MM.1S (cell line): ENCODE measurements around the gene TTC28.

ENCODE experiments used
- DNase-seq: peaks from one replicate; pipeline ENCODE4 v3.0.0-alpha.2; 2015
- H2AFZ ChIP-seq: fragments of 300-600 bp; sonication (generic); 2 replicates; pipeline ENCODE4 v1.6.0; 2016; ENCODE audit warnings: antibody characterized with exemption, low read length
- H3F3A ChIP-seq: fragments of 300-600 bp; sonication (generic); 2 replicates; pipeline ENCODE4 v1.6.1; 2016; ENCODE audit warnings: mild to moderate bottlenecking, antibody characterized with exemption, low read length, moderate library complexity, mixed read lengths; ENCODE audit not compliant: insufficient read depth
- H3K27ac ChIP-seq: fragments of 300-600 bp; sonication (generic); 2 replicates; pipeline ENCODE4 v1.5.1; 2016; ENCODE audit warnings: mild to moderate bottlenecking, low read length
- H3K27me3 ChIP-seq: fragments of 300-600 bp; sonication (generic); replicated peaks from 2 replicates; pipeline ENCODE4 v1.6.0; 2016; ENCODE audit warnings: low read length; ENCODE audit not compliant: insufficient read depth
- H3K36me3 ChIP-seq: fragments of 300-600 bp; sonication (generic); replicated peaks from 2 replicates; pipeline ENCODE4 v1.6.1; 2016; ENCODE audit warnings: mild to moderate bottlenecking, low read length, mixed read lengths; ENCODE audit not compliant: insufficient read depth
- H3K4me1 ChIP-seq: fragments of 300-600 bp; sonication (generic); 2 replicates; pipeline ENCODE4 v1.6.1; 2016; ENCODE audit warnings: low read length, mixed read lengths
- H3K4me2 ChIP-seq: fragments of 300-600 bp; sonication (generic); 2 replicates; pipeline ENCODE4 v1.6.0; 2016; ENCODE audit warnings: low read depth, low read length
- H3K4me3 ChIP-seq: fragments of 300-600 bp; sonication (generic); 2 replicates; pipeline ENCODE4 v1.5.1; 2016; ENCODE audit warnings: low read length, mixed read lengths
- H3K79me2 ChIP-seq: fragments of 300-600 bp; sonication (generic); 2 replicates; pipeline ENCODE4 v1.6.1; 2016; ENCODE audit warnings: mixed run types, low read length, mixed read lengths
- H3K9ac ChIP-seq: fragments of 300-600 bp; sonication (generic); 2 replicates; pipeline ENCODE4 v1.6.1; 2016; ENCODE audit warnings: low read length, mixed read lengths
- H3K9me2 ChIP-seq: fragments of 300-600 bp; sonication (generic); replicated peaks from 2 replicates; pipeline ENCODE4 v1.6.1; 2016; ENCODE audit warnings: mild to moderate bottlenecking, low read length, mixed read lengths; ENCODE audit not compliant: insufficient read depth
- H3K9me3 ChIP-seq: fragments of 300-600 bp; sonication (generic); replicated peaks from 2 replicates; pipeline ENCODE4 v1.6.1; 2016; ENCODE audit warnings: mild to moderate bottlenecking, low read length, mixed read lengths; ENCODE audit not compliant: insufficient read depth
- H4K20me1 ChIP-seq: fragments of 300-600 bp; sonication (generic); 2 replicates; pipeline ENCODE4 v1.6.1; 2016; ENCODE audit warnings: mild to moderate bottlenecking, low read length, moderate library complexity, mixed read lengths; ENCODE audit not compliant: insufficient read depth
- CTCF ChIP-seq: fragments of 300-600 bp; sonication (generic); IDR thresholded peaks from 2 replicates; pipeline ENCODE4 v1.5.1; 2016; ENCODE audit warnings: antibody characterized with exemption, low read length, mixed read lengths
- EZH2 ChIP-seq: fragments of 300-600 bp; sonication (generic); optimal IDR thresholded peaks from 2 replicates; pipeline ENCODE3; 2017; ENCODE audit warnings: low read depth, mild to moderate bottlenecking, antibody characterized with exemption, low read length, mixed read lengths
- EZH2phosphoT487 ChIP-seq: fragments of 300-600 bp; sonication (generic); IDR thresholded peaks from 2 replicates; pipeline ENCODE4 v1.6.1; 2018; ENCODE audit warnings: antibody characterized with exemption, low read length

The TTC28 gene

GRCh38 chr22:28205926-28206325, 473.7 kb downstream of the TTC28 start:
- Histone ChIP-seq H3K27me3 (no peaks in the 10 kb centered on the region), H3K9ac (no peak overlapping the region), H3K4me3 (no peak overlapping the region), H3F3A (no peaks in the 10 kb centered on the region), H3K4me1 (no peaks in the 10 kb centered on the region), H3K27ac (no peak overlapping the region), H3K36me3 (no peaks in the 10 kb centered on the region), H4K20me1 (no peaks in the 10 kb centered on the region), H3K79me2 (no peaks in the 10 kb centered on the region), H3K9me3 (no peaks in the 10 kb centered on the region), H3K4me2 (no peak overlapping the region), H3K9me2 (no peaks in the 10 kb centered on the region), H2AFZ (no peak overlapping the region)
- no peak for DNase-seq
- no peak for TF ChIP-seq CTCF
- TF ChIP-seq EZH2 = no peak
- no peak for TF ChIP-seq EZH2phosphoT487

- no peaks in the 10 kb centered on the region for H3K27me3 ChIP-seq
- no peak overlapping the region for H3K4me3 ChIP-seq
- H3F3A ChIP-seq = no peaks in the 10 kb centered on the region
- H3K36me3 ChIP-seq = no peaks in the 10 kb centered on the region
- H2AFZ ChIP-seq = no peak overlapping the region
- DNase-seq = no peak
- no peaks in the 10 kb centered on the region for H3K79me2 ChIP-seq
- no peak overlapping the region for H3K9ac ChIP-seq
- no peak overlapping the region for H3K4me2 ChIP-seq
- H3K4me1 ChIP-seq = no peaks in the 10 kb centered on the region
- H3K27ac ChIP-seq = no peak overlapping the region
- TF ChIP-seq CTCF (no peak), EZH2 (no peak), EZH2phosphoT487 (no peak)
- no peaks in the 10 kb centered on the region for H4K20me1 ChIP-seq
- H3K9me3 ChIP-seq = no peaks in the 10 kb centered on the region
- H3K9me2 ChIP-seq = no peaks in the 10 kb centered on the region
These were observed 475.3 kb downstream of the TTC28 start for GRCh38 chr22:28204382-28204781.

GRCh38 chr22:28203286-28203685, 476.4 kb downstream of the TTC28 start:
- H3K4me2 ChIP-seq = no peak overlapping the region
- no peaks in the 10 kb centered on the region for H3K4me1 ChIP-seq
- H3K9me2 ChIP-seq = no peaks in the 10 kb centered on the region
- DNase-seq = no peak
- H3K79me2 ChIP-seq = no peaks in the 10 kb centered on the region
- no peaks in the 10 kb centered on the region for H3K9me3 ChIP-seq
- H3F3A ChIP-seq = no peaks in the 10 kb centered on the region
- no peak overlapping the region for H2AFZ ChIP-seq
- TF ChIP-seq CTCF (no peak), EZH2 (no peak), EZH2phosphoT487 (no peak)
- no peaks in the 10 kb centered on the region for H3K27me3 ChIP-seq
- no peak overlapping the region for H3K9ac ChIP-seq
- H4K20me1 ChIP-seq = no peaks in the 10 kb centered on the region
- no peak overlapping the region for H3K27ac ChIP-seq
- H3K36me3 ChIP-seq = no peaks in the 10 kb centered on the region
- no peak overlapping the region for H3K4me3 ChIP-seq
